ENCODE measurements around the gene PODNL1.

DNA sequence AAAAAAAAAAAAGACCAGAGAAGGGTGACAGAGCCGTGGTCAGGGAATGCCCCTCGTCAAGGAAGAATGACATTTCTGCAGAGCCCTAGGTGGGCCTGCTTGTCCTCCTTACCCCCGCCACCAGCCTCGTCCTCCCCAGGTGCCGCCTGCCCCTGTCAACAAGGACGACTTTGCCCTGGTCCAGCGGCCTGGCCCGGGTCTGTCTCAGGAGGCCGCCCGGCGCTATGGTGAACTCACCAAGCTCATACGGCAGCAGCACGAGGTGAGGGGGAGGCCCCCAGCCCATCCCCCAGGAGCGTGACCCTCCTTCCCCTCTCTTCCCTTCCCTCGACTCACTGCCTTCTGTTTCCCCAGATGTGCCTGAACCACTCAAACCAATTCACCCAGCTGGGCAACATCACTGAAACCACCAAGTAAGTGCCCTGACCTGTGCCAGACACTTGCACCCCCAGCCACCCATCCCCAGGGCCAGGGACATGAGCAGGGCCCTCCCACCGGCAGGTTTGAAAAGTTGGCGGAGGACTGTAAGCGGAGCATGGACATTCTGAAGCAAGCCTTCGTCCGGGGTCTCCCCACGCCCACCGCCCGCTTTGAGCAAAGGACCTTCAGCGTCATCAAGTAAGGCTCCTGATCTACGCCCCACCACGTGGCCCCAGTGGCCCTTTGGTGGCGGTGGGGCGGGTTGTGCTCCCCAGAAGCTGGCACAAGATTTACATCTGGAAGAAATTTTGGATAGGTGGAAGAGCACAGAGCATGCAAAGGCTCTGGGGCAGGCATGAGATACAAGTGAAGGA, 14.8 kb downstream of the PODNL1 start:
- TF ChIP-seq POLR2AphosphoS5 (IDR thresholded peaks at IDR 0.05) = no peak
- TF ChIP-seq, protein P1, sequence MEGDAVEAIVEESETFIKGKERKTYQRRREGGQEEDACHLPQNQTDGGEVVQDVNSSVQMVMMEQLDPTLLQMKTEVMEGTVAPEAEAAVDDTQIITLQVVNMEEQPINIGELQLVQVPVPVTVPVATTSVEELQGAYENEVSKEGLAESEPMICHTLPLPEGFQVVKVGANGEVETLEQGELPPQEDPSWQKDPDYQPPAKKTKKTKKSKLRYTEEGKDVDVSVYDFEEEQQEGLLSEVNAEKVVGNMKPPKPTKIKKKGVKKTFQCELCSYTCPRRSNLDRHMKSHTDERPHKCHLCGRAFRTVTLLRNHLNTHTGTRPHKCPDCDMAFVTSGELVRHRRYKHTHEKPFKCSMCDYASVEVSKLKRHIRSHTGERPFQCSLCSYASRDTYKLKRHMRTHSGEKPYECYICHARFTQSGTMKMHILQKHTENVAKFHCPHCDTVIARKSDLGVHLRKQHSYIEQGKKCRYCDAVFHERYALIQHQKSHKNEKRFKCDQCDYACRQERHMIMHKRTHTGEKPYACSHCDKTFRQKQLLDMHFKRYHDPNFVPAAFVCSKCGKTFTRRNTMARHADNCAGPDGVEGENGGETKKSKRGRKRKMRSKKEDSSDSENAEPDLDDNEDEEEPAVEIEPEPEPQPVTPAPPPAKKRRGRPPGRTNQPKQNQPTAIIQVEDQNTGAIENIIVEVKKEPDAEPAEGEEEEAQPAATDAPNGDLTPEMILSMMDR (IDR thresholded peaks at IDR 0.05) = no peak

Measured in prostate gland (tissue), 2 donors.